Spleen (tissue), 7 donors: ENCODE data around the gene PRDX6.

Experiments
- CTCF ChIP-seq, 11 experiments: fragments of 200-600 bp in 7 of 11; fragments of 450-650 bp in 4 of 11; sonication (generic) in 4 of 11; IDR thresholded peaks in 8 of 11; conservative IDR thresholded peaks in 3 of 11; 1 replicate in 7 of 11; 2 replicates in 4 of 11; pipeline versions ENCODE4 v1.4.0 to v1.8.0; 2016 to 2021; ENCODE audit warnings: antibody characterized with exemption in 11 of 11, inconsistent platforms in 4 of 11, mild to moderate bottlenecking in 1 of 11
- POLR2A ChIP-seq, 3 donors: fragments of 450-650 bp; IDR thresholded peaks; one replicate each; pipeline ENCODE4 v1.5.1; 2017; ENCODE audit warnings: antibody characterized with exemption in 3 of 3, mild to moderate bottlenecking in 1 of 3
- POLR2AphosphoS5 ChIP-seq, 3 donors: sonication (generic); formaldehyde crosslinking; IDR thresholded peaks; one replicate each; pipeline ENCODE4 v1.5.1; 2017; ENCODE audit warnings: antibody characterized with exemption in 3 of 3
- donor health status: DM: no; HTN: no; CAD: no; lungs with moderate emphysema.
- donor health status: DM: no; HTN: no; CAD: no.
- donor health status: DM: no; HTN: no; CAD: no.

- TF ChIP-seq POLR2A (IDR thresholded peaks at IDR 0.05) (no peak), CTCF (IDR thresholded peaks at IDR 0.05 in 8 of 11, conservative IDR thresholded peaks at IDR 0.05 in 3 of 11) (no peak), POLR2AphosphoS5 (IDR thresholded peaks at IDR 0.05) (no peak)
Observed at GRCh38 chr1:173485401-173485800, 8.3 kb downstream of the PRDX6 start.
